OCI-LY3 (cell line): Measurements from ENCODE around the gene GRK1.
"Not testable (repeated sequence)": the region's sequence is repeated elsewhere in the genome, so short reads cannot be mapped to it uniquely, and the experiment has no call there.

ENCODE experiments used
- EZH2phosphoT487 ChIP-seq: fragments of 200-600 bp; shearing (Covaris generic); IDR thresholded peaks from 2 replicates; pipeline ENCODE4 v1.6.1; 2018; ENCODE audit warnings: antibody characterized with exemption, mixed run types, low read depth
- TF ChIP-seq, protein P1 (sequence below): fragments of 200-600, 300-600 bp; sonication (generic); IDR thresholded peaks from 2 replicates; pipeline ENCODE4 v1.5.1; 2014; ENCODE audit warnings: antibody characterized with exemption, low read length, low read depth

DNA sequence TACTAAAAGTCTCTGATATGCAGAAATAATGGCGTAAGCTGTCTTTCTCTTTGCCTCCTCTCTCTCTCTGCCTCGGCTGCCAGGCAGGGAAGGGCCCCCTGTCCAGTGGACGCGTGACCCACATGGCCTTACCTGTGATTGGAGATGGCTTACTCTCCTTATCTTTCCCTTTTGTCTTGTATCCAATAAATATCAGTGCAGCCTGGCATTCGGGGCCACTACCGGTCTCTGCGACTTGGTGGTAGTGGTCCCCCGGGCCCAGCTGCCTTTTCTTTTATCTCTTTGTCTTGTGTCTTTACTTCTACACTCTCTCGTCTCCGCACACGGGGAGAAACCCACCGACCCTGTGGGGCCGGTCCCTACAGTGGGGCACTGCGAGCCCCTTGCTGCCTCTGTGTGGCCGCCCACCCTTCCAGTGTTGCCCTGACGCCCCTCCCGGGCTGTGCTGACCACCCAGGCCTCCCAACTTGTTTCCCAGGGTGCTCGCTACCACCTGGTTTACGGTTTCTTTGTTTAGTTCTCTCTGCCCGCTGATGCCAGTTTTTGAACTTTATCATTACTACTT lies 45.0 kb upstream of the GRK1 start:
- TF ChIP-seq, protein P1, sequence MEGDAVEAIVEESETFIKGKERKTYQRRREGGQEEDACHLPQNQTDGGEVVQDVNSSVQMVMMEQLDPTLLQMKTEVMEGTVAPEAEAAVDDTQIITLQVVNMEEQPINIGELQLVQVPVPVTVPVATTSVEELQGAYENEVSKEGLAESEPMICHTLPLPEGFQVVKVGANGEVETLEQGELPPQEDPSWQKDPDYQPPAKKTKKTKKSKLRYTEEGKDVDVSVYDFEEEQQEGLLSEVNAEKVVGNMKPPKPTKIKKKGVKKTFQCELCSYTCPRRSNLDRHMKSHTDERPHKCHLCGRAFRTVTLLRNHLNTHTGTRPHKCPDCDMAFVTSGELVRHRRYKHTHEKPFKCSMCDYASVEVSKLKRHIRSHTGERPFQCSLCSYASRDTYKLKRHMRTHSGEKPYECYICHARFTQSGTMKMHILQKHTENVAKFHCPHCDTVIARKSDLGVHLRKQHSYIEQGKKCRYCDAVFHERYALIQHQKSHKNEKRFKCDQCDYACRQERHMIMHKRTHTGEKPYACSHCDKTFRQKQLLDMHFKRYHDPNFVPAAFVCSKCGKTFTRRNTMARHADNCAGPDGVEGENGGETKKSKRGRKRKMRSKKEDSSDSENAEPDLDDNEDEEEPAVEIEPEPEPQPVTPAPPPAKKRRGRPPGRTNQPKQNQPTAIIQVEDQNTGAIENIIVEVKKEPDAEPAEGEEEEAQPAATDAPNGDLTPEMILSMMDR: not testable (repeated sequence)
- TF ChIP-seq EZH2phosphoT487: not testable (repeated sequence)
